ENCODE results near the gene PCED1A.
"Not testable (repeated sequence)": the region's sequence is repeated elsewhere in the genome, so short reads cannot be mapped to it uniquely, and the experiment has no call there.

Gene PCED1A

DNA sequence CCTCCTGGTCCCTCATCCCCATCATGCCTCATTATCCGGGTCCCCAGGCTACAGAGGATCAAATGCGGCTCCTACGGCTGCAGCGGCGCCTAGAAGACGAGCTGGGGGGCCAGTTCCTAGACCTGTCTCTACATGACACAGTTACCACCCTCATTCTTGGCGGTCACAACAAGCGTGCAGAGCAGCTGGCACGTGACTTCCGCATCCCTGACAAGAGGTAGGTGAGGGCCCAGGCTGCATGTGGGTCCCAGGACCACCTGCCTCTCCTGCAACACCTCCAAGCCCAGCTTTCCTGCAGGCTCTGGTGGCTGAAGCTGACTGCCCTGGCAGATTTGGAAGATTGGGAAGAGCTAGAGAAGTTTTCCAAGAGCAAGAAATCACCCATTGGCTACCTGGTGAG, 24.6 kb upstream of the PCED1A start:
- no peak for DNase-seq

DNA sequence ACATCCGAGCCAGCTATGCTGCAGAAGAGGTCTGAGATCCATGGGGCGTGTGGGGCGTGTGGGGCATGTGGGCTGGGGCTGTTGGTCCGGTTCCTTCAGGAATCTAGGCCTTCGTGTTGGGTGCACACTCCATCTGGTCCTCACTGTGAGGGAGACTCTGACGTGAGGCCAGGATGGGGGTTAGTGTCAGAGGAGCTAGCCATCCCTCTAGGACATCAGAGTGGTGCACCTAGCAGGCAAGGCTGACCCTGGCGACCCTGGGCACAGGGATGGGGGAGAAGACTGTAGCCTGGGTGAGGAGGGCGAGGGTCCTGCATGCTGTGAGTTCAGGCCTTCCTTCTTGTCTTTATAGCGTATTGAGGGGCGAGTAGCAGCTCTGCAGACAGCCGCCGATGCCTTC, 24.2 kb upstream of the PCED1A start:
- no peak for DNase-seq

DNA sequence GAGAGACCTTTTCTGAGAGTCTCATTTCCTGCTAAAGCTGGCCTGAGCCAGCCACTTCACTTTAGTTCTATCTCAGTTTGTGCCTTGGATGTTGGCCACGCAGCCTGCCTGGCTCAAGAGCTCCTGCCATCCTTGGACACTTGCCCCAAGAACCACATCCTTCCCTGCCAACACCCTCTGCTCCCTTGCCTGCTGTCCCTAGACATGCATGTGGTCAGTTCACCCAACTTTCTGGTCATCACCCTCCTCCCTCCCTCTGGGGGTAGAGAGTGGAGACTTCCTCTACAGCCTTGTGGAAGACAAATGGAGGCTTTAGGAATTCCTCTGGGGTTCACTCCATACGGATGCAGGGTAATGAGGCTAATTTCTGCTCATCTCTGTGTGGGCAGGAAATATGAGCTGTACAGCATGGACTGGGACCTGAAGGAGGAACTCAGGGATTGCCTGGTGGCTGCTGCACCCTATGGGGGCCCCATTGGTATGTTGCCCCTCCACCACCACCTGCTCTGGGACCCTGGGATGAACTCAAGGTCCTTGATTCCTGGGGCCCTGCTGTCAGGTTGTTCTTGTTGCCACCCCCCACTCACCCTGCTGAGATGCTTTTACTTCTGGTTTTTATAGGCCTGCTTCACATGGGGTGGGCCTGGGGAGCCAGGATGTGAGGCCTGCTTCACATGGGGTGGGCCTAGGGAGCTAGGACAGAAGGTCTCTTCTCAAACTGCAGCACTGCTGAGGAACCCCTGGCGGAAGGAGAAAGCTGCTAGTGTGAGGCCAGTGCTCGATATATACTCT, 19.1 kb upstream of the PCED1A start:
- no peak for DNase-seq

DNA sequence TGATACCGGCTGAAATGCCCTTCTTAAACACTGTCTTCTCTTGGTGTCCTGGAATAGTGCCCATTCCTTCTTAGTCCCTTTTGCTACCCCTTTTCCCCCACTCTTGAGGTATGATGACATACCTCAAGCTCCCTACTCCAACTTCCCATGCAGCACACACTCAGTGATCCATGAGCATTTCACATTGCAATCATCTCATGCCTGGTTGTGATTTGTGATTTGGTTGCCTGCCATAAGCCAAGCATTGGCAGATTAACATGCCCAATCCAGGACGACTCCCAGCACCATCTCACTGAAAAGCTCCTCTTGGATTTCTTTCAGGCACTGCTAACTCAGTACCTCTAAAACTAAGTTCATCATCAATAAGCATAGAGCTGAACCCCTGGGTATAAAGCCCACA, 18.1 kb upstream of the PCED1A start:
- DNase-seq, result no peak

DNA sequence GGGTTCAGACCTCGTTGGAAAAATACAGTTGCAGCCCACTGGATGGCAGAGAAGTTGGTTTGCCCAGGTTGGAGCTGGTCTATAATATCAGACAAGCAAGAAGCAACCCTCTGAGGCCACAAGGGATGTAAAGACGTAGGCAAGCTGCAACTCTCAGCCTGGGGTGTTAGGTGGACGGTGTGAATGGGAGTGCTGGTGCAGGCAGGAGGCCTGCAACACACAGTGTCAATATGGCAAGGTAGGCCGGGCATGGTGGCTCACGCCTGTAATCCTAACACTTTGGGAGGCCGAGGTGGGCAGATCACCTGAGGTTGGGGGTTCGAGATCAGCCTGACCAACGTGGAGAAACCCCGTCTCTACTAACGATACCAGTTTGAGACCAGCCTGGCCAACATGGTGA, 10.6 kb upstream of the PCED1A start:
- no peak for DNase-seq

DNA sequence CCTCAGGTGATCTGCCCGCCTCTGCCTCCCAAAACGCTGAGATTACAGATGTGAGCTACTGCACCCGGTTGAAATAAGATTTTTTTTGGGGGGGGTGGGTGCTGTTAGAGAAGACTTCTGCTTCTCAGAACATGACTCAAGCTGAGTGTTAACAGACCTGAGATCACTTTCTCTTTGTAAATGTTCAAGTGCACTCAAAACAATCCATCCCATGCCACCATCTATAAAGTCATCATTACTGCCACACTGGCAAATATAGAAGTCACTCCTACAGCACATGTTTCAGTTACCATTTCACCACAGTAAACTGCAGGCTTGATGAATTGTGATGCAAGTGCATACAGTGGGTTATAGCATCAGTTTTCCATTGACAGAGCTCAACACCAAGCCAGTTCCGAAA, 9.1 kb upstream of the PCED1A start:
- DNase-seq, result no peak

DNA sequence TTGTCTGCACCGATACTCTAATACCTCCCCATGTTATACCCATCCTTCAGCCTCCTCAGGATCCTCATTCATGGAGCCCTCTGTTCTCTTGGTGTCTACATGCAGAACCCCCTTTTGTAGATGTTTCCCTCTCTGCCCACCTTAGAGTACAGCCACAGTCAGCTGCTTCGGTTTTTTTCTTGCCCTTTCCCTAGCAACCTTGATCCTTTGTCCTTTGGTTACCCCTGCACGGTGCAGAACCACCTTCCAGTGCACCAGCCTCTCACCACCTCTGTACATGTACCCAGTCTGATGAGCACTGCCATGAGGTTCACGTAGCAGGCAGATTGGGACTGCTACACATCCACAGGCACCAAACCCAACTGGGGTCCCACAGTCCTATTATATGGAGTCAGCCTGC, 7.3 kb upstream of the PCED1A start:
- no peak for DNase-seq

DNA sequence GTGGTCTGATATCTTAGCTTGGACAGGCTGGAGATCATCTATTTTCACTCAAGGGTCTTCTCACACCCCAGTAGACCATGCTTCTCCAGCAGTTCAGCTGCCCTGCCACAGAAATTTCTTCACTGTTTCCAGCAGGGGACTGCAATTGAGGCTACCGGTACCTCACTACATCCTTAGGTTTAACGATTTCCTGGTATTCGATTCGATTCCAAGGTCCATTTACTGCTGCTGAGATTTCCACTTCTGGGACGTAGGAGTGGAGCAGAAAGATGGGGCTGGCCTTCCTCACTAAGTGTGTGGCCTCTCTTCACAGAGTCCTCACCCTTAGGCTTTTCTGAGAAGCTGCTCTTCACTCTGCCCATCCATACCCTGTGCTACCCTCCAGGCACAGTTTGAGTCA, 6.2 kb upstream of the PCED1A start:
- DNase-seq, result no peak

DNA sequence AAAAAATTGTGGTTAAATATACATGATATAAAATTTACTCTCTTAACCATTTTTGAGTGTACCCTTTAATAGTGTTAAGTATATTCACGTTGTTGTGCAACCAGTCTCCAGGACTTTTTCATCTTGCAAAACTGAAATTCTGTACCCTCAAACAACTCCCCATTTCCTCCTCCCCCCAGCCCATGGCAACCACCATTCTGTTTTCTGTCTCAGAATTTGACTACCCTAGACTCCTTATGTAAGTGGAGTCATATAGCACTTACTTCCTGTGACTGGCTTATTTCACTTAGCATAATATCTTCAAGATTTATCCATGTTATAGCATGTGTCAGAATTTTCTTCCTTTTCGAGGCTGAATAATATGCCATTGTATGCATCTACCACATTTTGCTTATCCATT, 5.2 kb upstream of the PCED1A start:
- DNase-seq, result no peak

DNA sequence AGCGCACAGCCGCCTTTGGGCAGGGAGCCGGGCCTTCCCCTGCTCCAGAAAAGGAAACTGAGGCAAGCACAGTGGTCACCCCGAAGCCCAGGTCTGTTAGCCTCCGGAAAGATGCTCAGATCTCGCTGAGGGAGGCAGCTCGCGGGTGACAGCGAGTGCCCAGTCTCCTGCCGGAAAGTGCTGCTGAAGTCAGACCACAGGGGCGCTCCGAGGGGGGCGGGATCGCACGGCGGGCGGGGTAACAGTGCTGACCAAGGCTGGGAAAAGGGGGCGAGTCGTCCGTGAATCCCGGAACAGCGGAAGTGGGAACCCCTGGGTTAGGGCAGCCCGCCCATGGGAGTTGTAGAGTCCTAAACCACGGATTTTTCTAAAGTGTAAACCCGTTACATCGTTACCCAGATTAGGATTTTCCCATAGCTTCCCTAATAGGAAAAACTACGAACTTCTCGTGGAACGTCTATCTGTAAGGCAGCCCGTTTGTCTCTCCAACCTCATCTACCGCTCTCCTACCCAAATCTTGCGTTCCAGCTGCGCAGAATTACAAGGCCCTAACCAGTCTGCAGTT, 594 bp upstream of the PCED1A start:
- DNase-seq, result peak; percentile 39

DNA sequence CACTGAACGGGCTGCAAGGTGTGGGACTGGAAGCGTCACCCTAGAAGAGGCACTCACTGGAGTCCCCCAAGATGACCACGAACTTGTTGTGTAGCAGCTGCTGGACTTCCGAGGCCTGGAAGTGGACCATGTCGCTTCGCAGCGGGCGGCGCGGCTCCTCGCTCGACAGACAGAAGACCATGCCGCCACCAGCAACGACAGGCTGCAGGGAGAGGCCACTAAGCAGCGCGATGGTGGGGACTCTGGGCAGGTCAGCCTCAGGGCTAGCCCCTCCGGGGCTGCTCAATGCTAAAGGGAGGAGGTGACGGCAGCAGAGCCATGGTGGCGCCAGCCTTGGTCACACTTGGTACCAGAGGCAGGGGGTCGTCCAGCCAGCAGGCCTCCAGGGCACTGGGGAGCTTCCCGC, 720 bp downstream of the PCED1A start:
- no peak for DNase-seq

DNA sequence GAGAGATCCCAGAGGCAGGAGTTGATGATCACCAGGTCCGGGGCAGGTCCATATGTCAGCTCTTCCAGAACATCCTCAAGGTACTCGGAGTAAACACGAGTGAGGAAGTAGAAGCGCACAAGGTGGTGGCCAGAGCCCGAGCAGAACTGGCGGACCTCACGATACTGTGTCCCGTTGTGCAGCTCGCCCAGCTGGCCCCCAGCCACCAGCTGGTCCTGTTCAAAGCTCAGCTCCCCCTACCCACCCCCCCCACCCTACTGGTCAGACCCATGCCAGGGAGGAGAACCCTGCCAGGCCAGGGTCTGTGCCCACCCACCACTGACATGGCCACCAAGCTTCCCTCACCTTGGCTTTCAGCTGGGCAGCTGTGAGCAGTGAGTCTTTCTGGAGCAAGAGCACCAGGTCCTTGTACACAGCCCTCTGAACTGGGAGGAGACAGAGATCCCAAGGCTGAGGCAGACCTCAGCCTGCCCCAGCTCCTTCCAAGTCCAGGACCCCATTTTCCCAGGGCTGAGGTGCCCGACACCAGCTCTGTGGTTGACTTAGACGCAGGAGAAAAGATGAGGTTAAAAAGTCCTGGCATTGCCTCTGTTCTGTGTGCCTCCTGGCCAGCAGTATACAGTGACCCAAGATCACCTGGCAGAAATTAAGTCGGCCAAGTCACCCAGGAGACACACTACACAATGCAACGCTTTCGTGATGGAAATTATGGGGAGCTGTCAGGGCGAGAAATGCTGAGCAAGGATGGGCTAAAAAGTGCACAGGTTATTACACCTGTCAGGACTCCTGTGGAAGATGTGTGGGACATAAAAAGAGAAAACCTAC, 1.4 kb downstream of the PCED1A start:
- no peak for DNase-seq

DNA sequence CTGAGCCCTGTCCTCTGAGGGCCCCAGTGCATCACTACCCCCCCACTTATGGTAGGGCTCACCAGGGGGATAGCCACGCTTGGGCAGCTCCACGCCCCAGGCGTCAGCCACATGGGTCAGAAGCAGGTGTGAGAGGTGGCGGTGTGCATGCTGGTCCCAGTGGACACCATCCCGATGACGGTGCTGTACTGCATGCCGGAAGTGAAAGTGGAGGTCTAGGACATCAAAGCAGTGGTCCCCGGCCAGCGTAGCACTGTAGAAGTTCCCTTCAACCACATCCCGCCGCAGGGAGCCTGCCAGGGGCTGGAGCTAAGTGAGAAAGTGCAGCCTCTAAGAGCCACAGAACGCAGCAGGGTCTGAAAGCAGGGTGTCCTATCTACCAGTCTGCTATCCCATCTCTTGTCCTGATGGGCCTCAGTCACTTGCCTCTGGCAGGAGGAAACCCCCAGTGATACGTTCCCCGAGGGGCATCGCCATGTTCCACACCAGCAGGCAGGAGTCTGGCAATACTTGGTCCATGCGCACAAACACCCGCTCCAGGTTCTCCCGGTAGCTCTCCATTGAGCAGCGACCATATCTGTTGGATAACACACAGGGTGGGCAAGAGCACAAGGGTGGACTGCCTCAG, 2.2 kb downstream of the PCED1A start:
- DNase-seq, result no peak

DNA sequence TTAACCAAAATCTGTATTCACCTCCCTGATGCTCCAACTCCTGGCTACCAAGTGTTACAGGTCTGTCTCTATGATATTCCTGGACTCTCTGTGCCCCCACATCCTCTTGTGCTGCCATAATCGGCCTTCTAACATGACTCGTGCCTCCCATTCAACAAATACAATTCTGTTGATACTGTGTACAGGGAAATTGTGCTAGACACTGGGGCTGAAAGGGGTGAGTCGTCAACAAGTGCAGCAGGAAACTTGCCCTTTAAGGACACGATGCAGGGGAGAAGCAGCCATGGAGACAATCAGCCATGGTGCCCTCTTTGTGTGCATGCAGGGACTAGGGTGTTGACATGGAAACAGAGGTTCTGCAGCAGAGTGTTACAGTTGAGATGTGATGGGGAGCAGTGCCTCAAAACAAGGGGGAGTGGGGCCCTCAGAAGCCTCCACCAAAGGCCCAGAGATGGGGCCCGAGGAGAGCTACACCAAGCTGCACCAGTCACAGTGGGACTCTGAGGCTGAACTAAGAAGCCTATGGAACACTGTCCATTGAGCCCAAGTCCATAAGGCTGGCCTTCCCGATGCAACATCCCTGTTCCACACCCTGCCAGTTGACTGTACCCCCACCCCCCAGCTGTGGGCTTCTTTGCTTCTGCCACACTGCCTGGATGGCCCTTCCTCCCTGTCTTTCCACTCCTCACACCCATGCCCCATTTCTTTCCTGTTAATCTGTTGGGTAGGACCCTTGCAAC, 3.1 kb downstream of the PCED1A start:
- no peak for DNase-seq

DNA sequence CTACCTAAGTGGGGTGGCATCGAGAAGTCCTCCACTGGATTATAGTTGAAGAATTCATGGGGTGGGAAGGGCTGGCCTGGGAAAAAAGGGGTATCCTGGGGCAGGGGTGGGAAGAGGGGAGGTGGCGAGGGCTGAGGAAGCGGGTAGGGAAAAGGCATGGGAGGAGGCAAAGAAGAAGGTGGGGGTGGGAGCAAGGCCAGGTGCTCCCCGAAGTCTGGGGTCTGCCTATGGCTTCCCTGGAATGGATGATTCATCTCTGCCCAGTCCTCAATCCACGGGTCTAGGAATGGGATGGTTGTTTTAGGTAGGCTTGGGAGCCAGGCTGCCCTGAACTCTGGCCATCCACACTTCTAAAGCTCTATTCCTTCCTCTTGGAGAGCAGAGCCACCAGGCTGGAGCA, 4.4 kb downstream of the PCED1A start:
- DNase-seq, result no peak

DNA sequence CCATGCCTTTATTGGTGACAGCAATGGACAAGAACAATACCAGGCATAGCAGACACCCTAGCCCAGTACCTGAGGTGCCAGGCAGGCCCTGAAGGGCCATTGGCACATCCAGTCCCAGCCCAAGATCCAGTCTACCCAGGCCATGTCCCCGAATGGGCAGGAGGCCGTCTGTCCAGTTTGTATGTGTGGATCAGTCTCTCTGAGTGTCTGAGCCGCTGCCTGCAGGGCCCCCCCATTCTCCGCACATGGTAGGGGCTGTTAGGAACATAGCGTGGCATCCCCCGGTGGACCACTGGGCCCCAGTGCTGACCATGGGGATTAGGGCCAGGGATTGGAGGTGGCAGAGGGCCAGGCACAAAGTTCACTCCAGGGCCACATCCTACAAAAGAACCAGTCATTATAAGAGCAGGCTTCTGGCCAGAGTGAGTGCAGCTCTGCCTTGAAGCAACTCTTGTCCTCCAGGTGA, 5.1 kb downstream of the PCED1A start:
- no peak for DNase-seq

DNA sequence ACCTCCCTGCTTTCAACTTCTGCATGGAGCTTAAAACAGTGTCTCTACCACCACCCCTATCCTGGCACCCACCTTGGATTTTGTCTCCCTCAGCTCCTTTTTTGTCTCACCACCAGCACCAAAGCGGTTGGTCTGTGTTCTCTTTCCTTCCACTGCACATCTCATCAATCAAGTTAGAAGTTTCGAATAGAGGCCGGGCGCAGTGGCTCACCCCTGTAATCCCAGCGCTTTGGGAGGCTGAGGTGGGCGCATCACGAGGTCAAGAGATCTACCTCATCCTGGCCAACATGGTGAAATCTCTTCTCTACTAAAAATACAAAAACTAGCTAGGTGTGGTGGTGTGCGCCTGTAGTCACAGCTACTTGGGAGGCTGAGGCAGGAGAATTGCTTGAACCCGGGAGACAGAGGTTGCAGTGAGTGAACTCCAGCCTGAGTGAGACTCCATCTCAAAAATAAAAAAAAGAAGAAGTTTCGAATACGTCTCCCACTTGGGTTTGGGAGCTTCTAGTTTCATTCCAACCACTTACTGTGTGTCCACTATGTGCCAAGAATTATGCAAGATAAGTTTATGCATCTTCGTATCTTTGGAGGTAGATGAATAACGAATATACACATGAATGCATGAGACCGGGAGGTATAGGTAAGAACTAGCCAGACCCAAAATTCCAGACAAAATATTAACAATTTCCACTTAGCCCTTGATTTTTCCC, 5.9 kb downstream of the PCED1A start:
- DNase-seq, result no peak

DNA sequence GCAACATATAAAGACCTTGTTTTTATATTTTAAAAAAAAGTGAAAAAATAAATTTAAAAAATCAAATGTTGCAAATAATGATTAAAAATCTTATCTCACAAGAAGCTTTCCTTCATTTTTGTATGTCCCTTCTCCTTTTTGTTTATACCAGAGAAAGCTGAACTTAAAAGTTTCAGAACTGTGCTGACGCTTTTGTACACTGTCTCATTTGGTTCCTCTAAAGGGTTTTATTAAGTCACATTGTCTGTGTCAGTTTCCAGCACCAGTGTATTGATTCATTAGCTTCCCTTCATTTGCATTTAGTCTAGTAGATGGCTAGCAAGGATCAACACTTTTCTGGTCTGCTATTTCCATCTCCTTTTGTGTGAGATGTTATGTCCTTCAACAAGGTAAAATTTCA, 6.7 kb downstream of the PCED1A start:
- DNase-seq, result no peak

DNA sequence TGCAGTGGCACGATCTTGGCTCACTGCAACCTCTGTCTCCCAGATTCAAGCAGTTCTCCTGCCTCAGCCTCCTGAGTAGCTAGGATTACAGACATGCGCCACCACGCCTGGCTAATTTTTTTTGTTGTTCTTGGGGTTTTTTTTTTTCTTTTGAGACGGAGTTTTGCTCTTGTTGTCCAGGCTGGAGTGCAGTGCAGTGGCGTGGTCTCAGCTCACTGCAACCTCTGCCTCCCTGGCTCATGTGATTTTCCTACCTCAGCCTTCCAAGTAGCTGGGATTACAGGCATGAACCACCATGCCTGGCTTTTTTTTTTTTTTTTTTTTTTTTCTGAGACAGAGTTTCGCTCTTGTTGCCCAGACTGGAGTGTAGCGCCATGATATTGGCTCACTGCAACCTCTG, 9.2 kb downstream of the PCED1A start:
- not testable (repeated sequence) for DNase-seq

DNA sequence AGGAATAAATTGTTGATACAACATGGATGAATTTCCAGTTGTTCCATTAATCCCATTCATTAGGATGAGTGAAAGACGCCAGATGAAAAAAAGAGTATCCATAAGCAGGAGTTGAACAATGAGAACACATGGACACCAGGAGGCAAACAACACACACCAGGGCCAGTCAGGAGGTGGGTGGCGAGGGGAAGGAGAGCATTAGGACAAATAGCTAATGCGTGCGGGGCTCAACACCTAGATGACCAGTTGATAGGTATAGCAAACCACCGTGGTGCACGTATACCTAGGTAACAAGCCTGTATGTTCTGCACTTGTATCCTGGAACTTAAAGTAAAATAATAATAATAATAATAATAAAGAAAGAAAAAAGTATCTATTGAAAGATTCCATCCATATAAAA, 11.1 kb downstream of the PCED1A start:
- DNase-seq, result no peak

DNA sequence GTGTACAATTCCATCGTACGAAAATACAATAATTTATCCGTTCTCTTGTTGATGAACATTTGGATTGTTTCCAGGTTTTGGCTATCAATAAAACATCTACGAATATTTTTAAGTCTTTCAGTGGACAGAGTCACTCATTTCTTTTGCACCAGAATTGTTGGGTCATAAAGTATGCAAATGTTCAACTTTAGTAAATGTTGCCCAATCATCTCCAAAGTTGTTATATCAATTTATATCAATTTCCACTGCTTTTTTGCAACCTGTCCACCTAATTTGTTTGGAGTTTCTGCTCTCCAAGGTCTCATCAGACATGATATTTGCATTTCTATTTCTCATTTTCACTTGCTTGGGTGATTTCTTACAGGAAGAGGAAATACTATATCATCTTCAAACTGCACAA, 13.8 kb downstream of the PCED1A start:
- no peak for DNase-seq

DNA sequence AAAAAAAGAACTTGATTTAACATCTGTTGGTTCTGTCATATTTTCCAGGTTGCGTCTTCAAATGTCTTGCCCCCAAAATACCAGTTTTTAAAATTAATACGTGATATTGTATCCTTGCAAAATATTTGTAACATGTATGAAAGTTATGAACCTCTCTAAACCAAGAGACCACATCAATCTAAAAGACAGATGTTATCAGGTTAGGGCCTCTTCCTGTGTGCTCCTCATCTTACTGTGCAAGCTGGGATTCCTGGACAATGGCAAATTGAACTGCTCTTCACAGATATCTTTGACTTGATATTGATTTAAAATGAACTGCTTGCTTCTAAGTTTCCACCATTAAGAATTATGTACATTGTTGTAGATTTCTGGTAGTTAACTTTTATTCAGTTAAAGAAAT, 14.7 kb downstream of the PCED1A start:
- peak; percentile 23 for DNase-seq

Measured in central memory CD4-positive, alpha-beta T cell (primary cell).